Gastrocnemius medialis (tissue), 4 donors: Measurements from ENCODE around the gene CLIP3. TPM values are rescaled to one million over a fixed set of nuclear protein-coding genes. Genes with fewer than 3 reads are reported as not detected.

Experiments
- ATAC-seq, 2 donors: fragments of 150-250 bp; one replicate each; pipeline ENCODE4 v1.9.1; 2016
- DNase-seq, 2 donors: peaks; one replicate each; pipeline ENCODE4 v3.0.0-alpha.2; 2019
- H3K27ac ChIP-seq, 4 donors: fragments of 200-600 bp; sonication (generic); 1 replicate in 1 of 4; 2 replicates in 3 of 4; pipeline ENCODE4 v1.5.1; 2016 to 2018; ENCODE audit warnings: mild to moderate bottlenecking in 2 of 4, moderate library complexity in 1 of 4
- H3K27me3 ChIP-seq, 3 donors: fragments of 200-600 bp; sonication (generic) in 2 of 3; 1 replicate in 1 of 3; 2 replicates in 2 of 3; pipeline versions ENCODE4 v1.5.1 to v1.6.0; 2016 to 2019; ENCODE audit warnings: mild to moderate bottlenecking in 1 of 3, moderate library complexity in 1 of 3
- H3K36me3 ChIP-seq, 2 donors: fragments of 200-600 bp; sonication (generic) in 1 of 2; one replicate each; pipeline ENCODE4 v1.5.1; 2017 to 2018
- H3K4me1 ChIP-seq, 2 donors: fragments of 200-600 bp; sonication (generic) in 1 of 2; one replicate each; pipeline ENCODE4 v1.5.1; 2016 to 2017; ENCODE audit warnings: mild to moderate bottlenecking in 2 of 2
- H3K4me3 ChIP-seq, 4 donors: fragments of 200-600 bp; sonication (generic) in 3 of 4; 1 replicate in 1 of 4; 2 replicates in 3 of 4; pipeline ENCODE4 v1.5.1; 2016 to 2019; ENCODE audit warnings: mild to moderate bottlenecking in 2 of 4
- H3K9me3 ChIP-seq, 3 donors: fragments of 200-600 bp; sonication (generic) in 2 of 3; 1 replicate in 1 of 3; 2 replicates in 2 of 3; pipeline ENCODE4 v1.5.1; 2016 to 2019
- POLR2A ChIP-seq, 2 donors: fragments of 450-650 bp; IDR thresholded peaks; one replicate each; pipeline ENCODE4 v1.6.1; 2017; ENCODE audit warnings: antibody characterized with exemption in 2 of 2, mild to moderate bottlenecking in 2 of 2, moderate library complexity in 2 of 2
- in situ Hi-C, 4 donors: fragments of 200-750 bp; cut with MboI; loops; one replicate each; pipeline versions ENCODE4 v1.15.0 to v1.8.0; 2017; ENCODE audit warnings: low sequenced_read_pairs in 4 of 4
- intact Hi-C: fragments of 100-400 bp; cut with DNase I; formaldehyde crosslinking; loops from one replicate; pipeline ENCODE4 v1.15.1; 2023; ENCODE audit warnings: low total_unique reads
- total RNA-seq, 4 donors: library from RNA; depleted of rRNA; stranded (reverse); fragments of >200 nt; gene quantifications; one replicate each; pipeline versions ENCODE4 v1.1.0 to v1.2.3, GENCODE V29; 2016
- TF ChIP-seq, protein P1 (sequence below), 5 experiments: fragments of 450-650 bp in 3 of 5; fragments of 200-600 bp in 2 of 5; sonication (generic) in 2 of 5; IDR thresholded peaks in 4 of 5; conservative IDR thresholded peaks in 1 of 5; 1 replicate in 4 of 5; 2 replicates in 1 of 5; pipeline ENCODE4 v1.5.1; 2016 to 2019; ENCODE audit warnings: antibody characterized with exemption in 5 of 5, mild to moderate bottlenecking in 3 of 5, moderate library complexity in 3 of 5

CLIP3 gene
- total RNA-seq, 4 donors from 2014 or later: 0.61 to 3.2 (median 1.8) TPM

GRCh38 chr19:36001605-36002004, 31.1 kb downstream of the CLIP3 start:
- in situ Hi-C loops (no loop called here), intact Hi-C loops (no loop called here)
- Histone ChIP-seq H3K9me3 (no peaks in the 10 kb centered on the region), H3K36me3 (peaks cover 0 to 5% of the 10 kb centered on the region in 2 donors), H3K4me3 (no peak overlapping the region), H3K27ac (no peak overlapping the region), H3K4me1 (peaks cover 10 to 11% of the 10 kb centered on the region in 2 donors), H3K27me3 (no peaks in the 10 kb centered on the region)
- TF ChIP-seq, protein P1, sequence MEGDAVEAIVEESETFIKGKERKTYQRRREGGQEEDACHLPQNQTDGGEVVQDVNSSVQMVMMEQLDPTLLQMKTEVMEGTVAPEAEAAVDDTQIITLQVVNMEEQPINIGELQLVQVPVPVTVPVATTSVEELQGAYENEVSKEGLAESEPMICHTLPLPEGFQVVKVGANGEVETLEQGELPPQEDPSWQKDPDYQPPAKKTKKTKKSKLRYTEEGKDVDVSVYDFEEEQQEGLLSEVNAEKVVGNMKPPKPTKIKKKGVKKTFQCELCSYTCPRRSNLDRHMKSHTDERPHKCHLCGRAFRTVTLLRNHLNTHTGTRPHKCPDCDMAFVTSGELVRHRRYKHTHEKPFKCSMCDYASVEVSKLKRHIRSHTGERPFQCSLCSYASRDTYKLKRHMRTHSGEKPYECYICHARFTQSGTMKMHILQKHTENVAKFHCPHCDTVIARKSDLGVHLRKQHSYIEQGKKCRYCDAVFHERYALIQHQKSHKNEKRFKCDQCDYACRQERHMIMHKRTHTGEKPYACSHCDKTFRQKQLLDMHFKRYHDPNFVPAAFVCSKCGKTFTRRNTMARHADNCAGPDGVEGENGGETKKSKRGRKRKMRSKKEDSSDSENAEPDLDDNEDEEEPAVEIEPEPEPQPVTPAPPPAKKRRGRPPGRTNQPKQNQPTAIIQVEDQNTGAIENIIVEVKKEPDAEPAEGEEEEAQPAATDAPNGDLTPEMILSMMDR (IDR thresholded peaks at IDR 0.05 in 4 of 5, conservative IDR thresholded peaks at IDR 0.05 in 1 of 5): no peak
- no peak for TF ChIP-seq POLR2A (IDR thresholded peaks at IDR 0.05)
- DNase-seq (no peak), ATAC-seq (no peak)

DNA sequence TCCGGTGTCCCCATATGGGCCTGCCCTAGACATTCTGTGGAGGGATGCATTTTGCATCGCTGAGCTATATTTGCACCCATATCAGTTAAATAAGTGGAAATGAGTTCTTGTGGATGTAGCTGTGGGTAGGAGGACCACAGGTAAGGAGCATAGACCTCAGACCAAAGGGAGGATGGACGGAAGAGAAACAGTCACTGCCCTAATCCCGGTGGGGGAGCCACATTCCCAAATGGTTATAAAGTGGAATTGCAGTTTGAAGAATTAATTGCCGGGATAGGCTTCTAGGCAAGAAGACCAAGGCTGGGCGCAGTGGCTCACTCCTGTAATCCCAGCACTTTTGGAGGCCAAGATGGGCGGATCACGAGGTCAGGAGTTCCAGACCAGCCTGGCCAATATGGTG, 35.9 kb downstream of the CLIP3 start:
- Histone ChIP-seq H3K9me3 (no peaks in the 10 kb centered on the region), H3K27ac (peak overlapping the region in 2 of 4 donors; percentile 83 to 84), H3K27me3 (no peaks in the 10 kb centered on the region), H3K4me1 (peaks cover 24 to 31% of the 10 kb centered on the region in 2 donors), H3K4me3 (no peak overlapping the region), H3K36me3 (peaks cover 0 to 5% of the 10 kb centered on the region in 2 donors)
- ATAC-seq: no peak
- DNase-seq: no peak
- intact Hi-C loops: loop anchor here (10.0 kb wide), 1 partner anchor 222 kb away; the partner anchor contains the start of gene ARHGAP33
- no peak for TF ChIP-seq POLR2A (IDR thresholded peaks at IDR 0.05)
- TF ChIP-seq, protein P1 (IDR thresholded peaks at IDR 0.05 in 4 of 5, conservative IDR thresholded peaks at IDR 0.05 in 1 of 5): no peak
- in situ Hi-C loops: loop anchor here in 1 of 4 donors (5.0 kb wide), 1 partner anchor 56 kb away; the partner anchor contains the start of genes THAP8 and WDR62

DNA sequence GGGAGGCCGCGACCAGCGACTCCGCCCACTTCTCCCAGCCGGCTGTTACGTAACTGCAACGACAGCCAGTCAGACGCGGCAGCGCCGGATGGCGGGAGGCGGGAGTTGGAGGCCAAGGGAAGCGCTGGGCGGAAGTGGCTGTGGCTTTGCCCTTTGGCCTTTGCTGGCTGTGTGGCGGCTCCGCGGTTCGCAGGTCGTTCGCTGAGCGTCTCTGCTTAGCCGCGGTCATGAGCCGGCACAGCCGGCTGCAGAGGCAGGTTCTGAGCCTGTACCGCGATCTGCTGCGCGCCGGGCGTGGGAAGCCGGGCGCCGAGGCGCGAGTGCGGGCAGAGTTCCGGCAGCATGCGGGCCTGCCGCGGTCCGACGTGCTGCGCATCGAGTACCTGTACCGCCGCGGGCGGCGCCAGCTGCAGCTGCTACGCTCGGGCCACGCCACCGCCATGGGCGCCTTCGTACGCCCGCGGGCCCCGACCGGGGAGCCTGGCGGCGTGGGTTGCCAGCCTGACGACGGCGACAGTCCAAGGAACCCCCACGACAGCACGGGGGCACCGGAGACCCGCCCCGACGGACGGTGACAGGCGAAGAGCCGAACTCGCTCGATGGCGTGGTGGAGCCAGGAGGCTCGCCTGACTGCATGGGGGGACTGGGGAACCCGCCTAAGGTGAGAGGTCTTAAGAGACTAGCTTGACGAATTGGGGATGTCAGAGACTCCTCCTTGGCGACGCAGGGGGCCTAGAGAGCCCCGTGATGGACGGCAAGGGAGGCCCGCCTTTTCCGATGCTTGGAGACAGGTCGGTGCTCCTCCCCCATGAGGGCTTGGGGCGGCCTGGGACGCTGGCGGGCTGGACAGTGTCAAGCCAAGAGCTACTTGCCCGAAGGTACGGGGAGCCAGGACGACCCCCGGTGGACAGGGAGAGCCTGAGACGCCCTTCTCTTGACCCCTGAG, 37.4 kb downstream of the CLIP3 start, which contains the start of gene SDHAF1:
Gene SDHAF1, plus strand, starts transcription at position 141 of the 946 bp plus-strand sequence. Its CDS starts 87 bp downstream, at position 228.
- Histone ChIP-seq H3K9me3 (no peaks in the 10 kb centered on the region), H3K4me3 (peak within 1 kb of the TSS; percentile 53 to 92 (median 78)), H3K36me3 (peaks cover 0 to 5% of the 10 kb centered on the region in 2 donors), H3K27me3 (no peaks in the 10 kb centered on the region), H3K4me1 (peaks cover 24 to 31% of the 10 kb centered on the region in 2 donors), H3K27ac (peak within 1 kb of the TSS; percentile 78 to 91 (median 84))
- ATAC-seq (peak; percentile 96 to 97), DNase-seq (peak; percentile 96)
- TF ChIP-seq, protein P1 (IDR thresholded peaks at IDR 0.05 in 4 of 5, conservative IDR thresholded peaks at IDR 0.05 in 1 of 5): no peak
- peak in 1 of 2 donors; percentile 73 for TF ChIP-seq POLR2A (IDR thresholded peaks at IDR 0.05)
- in situ Hi-C loops: loop anchor here in 1 of 4 donors (5.0 kb wide), 1 partner anchor 57 kb away; the partner anchor contains the start of genes THAP8 and WDR62
- intact Hi-C loops: loop anchor here (1.0 to 10.0 kb wide), 4 partner anchors 19 to 221 kb away; partner anchors contain the start of genes ALKBH6, ARHGAP33, THAP8 and WDR62

DNA sequence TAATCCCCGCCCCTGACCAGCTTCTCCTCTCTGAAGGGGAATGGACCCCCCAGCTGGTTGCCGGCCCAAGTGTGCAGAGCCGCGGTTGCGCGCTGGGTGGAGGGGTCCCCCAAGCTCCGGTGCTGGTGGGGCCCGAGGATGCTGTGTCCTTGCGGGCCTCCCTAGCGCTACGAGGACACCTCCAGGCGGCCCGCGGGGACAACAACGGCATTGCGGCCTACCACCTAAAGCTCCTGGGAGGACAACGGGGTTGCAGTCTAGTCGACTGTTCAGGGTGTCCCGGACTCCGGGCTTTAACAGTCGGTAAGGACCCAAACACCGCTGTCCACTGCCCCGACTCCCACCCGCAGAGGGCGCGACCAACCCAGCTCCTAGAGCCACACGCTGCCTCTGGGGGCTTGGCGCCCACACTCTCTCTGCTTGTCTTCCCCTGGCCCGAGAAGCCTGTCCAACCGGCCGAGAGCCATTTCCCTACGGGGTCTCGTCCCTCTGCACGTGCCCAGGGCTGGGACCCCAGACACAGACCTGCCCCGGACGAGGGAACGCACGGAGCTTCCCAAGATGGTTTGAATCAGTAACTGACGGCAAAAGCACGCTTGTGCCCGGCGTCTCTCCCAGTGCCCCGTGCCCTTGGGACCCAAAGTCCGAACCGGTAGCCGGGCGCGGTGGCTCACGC, 38.6 kb downstream of the CLIP3 start:
- ATAC-seq (no peak), DNase-seq (no peak)
- intact Hi-C loops: loop anchor here (10.0 kb wide), 1 partner anchor 219 kb away; the partner anchor contains the start of gene ARHGAP33
- H3K4me1 ChIP-seq: peaks cover 18 to 24% of the 10 kb centered on the region in 2 donors
- TF ChIP-seq, protein P1 (IDR thresholded peaks at IDR 0.05 in 4 of 5, conservative IDR thresholded peaks at IDR 0.05 in 1 of 5): no peak
- no peak for TF ChIP-seq POLR2A (IDR thresholded peaks at IDR 0.05)
- in situ Hi-C loops: no loop called here
- H3K27me3 ChIP-seq: peaks cover 0 to under 1% (median 0%) of the 10 kb centered on the region in 3 donors
- H3K9me3 ChIP-seq: no peaks in the 10 kb centered on the region
- H3K36me3 ChIP-seq: peaks cover 0 to 5% of the 10 kb centered on the region in 2 donors
- H3K27ac ChIP-seq: peak overlapping the region; percentile 78 to 91 (median 84)
- peak overlapping the region; percentile 53 to 92 (median 78) for H3K4me3 ChIP-seq
